ENCODE measurements around the gene MICAL2.

Gene MICAL2

DNA sequence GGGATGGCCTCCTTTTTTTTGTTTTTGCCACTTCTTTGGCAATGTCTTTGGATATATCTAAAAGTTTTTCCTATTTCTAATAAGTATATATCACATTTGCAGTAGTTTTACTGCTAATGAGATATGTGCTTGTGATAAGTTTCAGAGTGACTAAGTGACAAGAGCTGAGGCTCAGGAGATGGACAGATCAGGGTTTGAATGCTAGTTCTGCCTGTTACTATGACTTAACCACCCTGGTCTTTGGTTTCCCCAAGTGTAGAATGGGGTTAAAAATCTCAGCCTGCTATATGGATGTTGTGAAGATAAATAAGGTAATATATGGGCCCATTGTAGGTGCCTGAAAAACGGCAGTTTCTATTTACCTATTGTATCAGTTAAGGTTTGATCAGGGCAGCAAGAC is 9.1 kb upstream of the MICAL2 start:
- H4K8ac ChIP-seq (ENCODE audit: low read depth, low read length) = no peak overlapping the region
- H3K4me1 ChIP-seq (ENCODE audit: control insufficient read depth in 1 of 2, insufficient read depth in 2 of 2, low read length in 2 of 2) = peaks cover 0 to 3% of the 10 kb centered on the region in 2 experiments
- H3K79me1 ChIP-seq (ENCODE audit: low read length) = peaks cover 1% of the 10 kb centered on the region
- no peaks in the 10 kb centered on the region for H3K79me2 ChIP-seq (ENCODE audit: control insufficient read depth, insufficient read depth, low read length, poor library complexity)
- no peak overlapping the region for H3K4me3 ChIP-seq (ENCODE audit: low read depth, low read length)
- no peak overlapping the region for H3K27ac ChIP-seq (ENCODE audit: low read depth, low read length)
- H4K12ac ChIP-seq (ENCODE audit: low read depth, low read length) = no peak overlapping the region
- H2BK12ac ChIP-seq (ENCODE audit: low read length) = no peak overlapping the region
- no peak overlapping the region for H4K91ac ChIP-seq (ENCODE audit: low read depth, low read length)
- H3K4ac ChIP-seq (ENCODE audit: low read depth, low read length) = no peak overlapping the region
- H3K9me3 ChIP-seq (ENCODE audit: insufficient read depth, low read depth, low read length) = peaks cover 2% of the 10 kb centered on the region
- H3K23ac ChIP-seq (ENCODE audit: low read length) = no peak overlapping the region
- H3K18ac ChIP-seq (ENCODE audit: low read length) = no peak overlapping the region
- H3K14ac ChIP-seq (ENCODE audit: low read length) = no peak overlapping the region
- no peak overlapping the region for H2BK5ac ChIP-seq (ENCODE audit: low read depth, low read length, poor library complexity)
- H2AK5ac ChIP-seq (ENCODE audit: low read length) = no peak overlapping the region
- no peaks in the 10 kb centered on the region for H3K27me3 ChIP-seq (ENCODE audit: insufficient read depth, low read length)
- WGBS (ENCODE audit: extremely low coverage, insufficient coverage, insufficient read length) = no CpG with 5 or more reads among the region's 1 CpG
- H2AFZ ChIP-seq (ENCODE audit: insufficient read depth, low read length, poor library complexity) = no peak overlapping the region
- H3K36me3 ChIP-seq (ENCODE audit: control insufficient read depth in 1 of 2, insufficient read depth in 2 of 2, low read length in 2 of 2) = no peaks in the 10 kb centered on the region
- no peak overlapping the region for H3K4me2 ChIP-seq (ENCODE audit: low read length)
- H2BK120ac ChIP-seq (ENCODE audit: insufficient read depth, low read length, poor library complexity) = no peak overlapping the region
- no peak overlapping the region for H3K9ac ChIP-seq (ENCODE audit: low read length)
- DNase-seq = peak in 1 of 2 donors; percentile 20

DNA sequence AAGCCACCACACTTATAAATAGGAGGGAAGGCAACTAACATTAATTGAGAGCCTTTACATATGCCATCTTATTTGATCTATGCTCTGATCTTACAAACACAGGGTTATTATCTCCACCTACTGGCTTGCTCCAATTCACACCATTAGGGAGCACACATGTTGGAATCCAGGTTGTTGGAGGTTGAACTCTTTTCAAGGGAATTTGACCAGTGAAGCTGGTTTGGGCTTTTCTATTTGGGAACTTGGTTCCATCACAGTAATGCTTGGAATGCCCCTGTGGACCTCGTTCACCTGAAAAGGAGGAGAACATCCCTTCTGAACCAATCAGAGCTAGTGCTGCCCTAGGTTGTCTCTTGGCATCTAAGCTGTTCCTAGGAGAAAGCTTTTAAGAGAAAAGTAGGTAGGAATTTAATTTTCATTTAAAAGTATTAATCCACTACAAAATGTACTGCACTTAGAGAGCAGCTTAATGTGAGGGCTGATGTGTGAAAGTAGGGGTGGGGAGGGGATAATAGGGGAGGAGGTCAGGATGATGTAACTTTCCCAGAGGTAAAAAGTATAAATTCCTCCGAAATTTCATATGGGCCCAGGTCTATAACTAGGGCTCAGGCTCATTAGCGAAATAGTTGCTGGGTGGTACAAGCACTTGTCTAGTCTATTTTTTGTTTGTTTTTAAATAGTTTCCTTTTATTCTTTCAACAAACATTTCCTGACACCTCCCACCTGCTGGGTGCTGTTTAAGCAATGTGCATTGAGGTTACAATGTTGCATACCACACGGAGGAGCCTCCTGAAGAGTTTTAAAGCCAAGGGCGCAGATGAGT is 7.6 kb upstream of the MICAL2 start:
- Histone ChIP-seq H2BK120ac (ENCODE audit: insufficient read depth, low read length, poor library complexity) (no peak overlapping the region), H3K23ac (ENCODE audit: low read length) (no peak overlapping the region), H2BK5ac (ENCODE audit: low read depth, low read length, poor library complexity) (no peak overlapping the region), H3K36me3 (ENCODE audit: control insufficient read depth in 1 of 2, insufficient read depth in 2 of 2, low read length in 2 of 2) (no peaks in the 10 kb centered on the region), H3K4ac (ENCODE audit: low read depth, low read length) (no peak overlapping the region), H3K9ac (ENCODE audit: low read length) (no peak overlapping the region), H3K4me1 (ENCODE audit: control insufficient read depth in 1 of 2, insufficient read depth in 2 of 2, low read length in 2 of 2) (peaks cover 0 to 3% of the 10 kb centered on the region in 2 experiments), H3K9me3 (ENCODE audit: insufficient read depth, low read depth, low read length) (peaks cover 2% of the 10 kb centered on the region), H3K79me2 (ENCODE audit: control insufficient read depth, insufficient read depth, low read length, poor library complexity) (no peaks in the 10 kb centered on the region), H3K27me3 (ENCODE audit: insufficient read depth, low read length) (no peaks in the 10 kb centered on the region), H3K18ac (ENCODE audit: low read length) (no peak overlapping the region), H4K8ac (ENCODE audit: low read depth, low read length) (no peak overlapping the region), H4K91ac (ENCODE audit: low read depth, low read length) (no peak overlapping the region), H3K27ac (ENCODE audit: low read depth, low read length) (no peak overlapping the region), H2AFZ (ENCODE audit: insufficient read depth, low read length, poor library complexity) (no peak overlapping the region), H4K12ac (ENCODE audit: low read depth, low read length) (no peak overlapping the region), H2AK5ac (ENCODE audit: low read length) (no peak overlapping the region), H2BK12ac (ENCODE audit: low read length) (no peak overlapping the region), H3K79me1 (ENCODE audit: low read length) (no peaks in the 10 kb centered on the region), H3K14ac (ENCODE audit: low read length) (no peak overlapping the region), H3K4me2 (ENCODE audit: low read length) (no peak overlapping the region), H3K4me3 (ENCODE audit: low read depth, low read length) (no peak overlapping the region)
- WGBS (ENCODE audit: extremely low coverage, insufficient coverage, insufficient read length) = no CpG with 5 or more reads among the region's 5 CpGs
- DNase-seq = peak in 1 of 2 donors; percentile 47

GRCh38 chr11:12103411-12104225 is 6.8 kb upstream of the MICAL2 start:
- Histone ChIP-seq H4K8ac (ENCODE audit: low read depth, low read length) (no peak overlapping the region), H2AFZ (ENCODE audit: insufficient read depth, low read length, poor library complexity) (no peak overlapping the region), H2BK120ac (ENCODE audit: insufficient read depth, low read length, poor library complexity) (no peak overlapping the region), H3K23ac (ENCODE audit: low read length) (no peak overlapping the region), H3K4ac (ENCODE audit: low read depth, low read length) (no peak overlapping the region), H3K27me3 (ENCODE audit: insufficient read depth, low read length) (no peaks in the 10 kb centered on the region), H3K27ac (ENCODE audit: low read depth, low read length) (no peak overlapping the region), H2BK12ac (ENCODE audit: low read length) (no peak overlapping the region), H3K79me2 (ENCODE audit: control insufficient read depth, insufficient read depth, low read length, poor library complexity) (no peaks in the 10 kb centered on the region), H4K91ac (ENCODE audit: low read depth, low read length) (no peak overlapping the region), H4K12ac (ENCODE audit: low read depth, low read length) (no peak overlapping the region), H3K9me3 (ENCODE audit: insufficient read depth, low read depth, low read length) (peaks cover 2% of the 10 kb centered on the region), H3K4me3 (ENCODE audit: low read depth, low read length) (no peak overlapping the region), H3K36me3 (ENCODE audit: control insufficient read depth in 1 of 2, insufficient read depth in 2 of 2, low read length in 2 of 2) (no peaks in the 10 kb centered on the region), H3K4me2 (ENCODE audit: low read length) (no peak overlapping the region), H3K18ac (ENCODE audit: low read length) (no peak overlapping the region), H2AK5ac (ENCODE audit: low read length) (no peak overlapping the region), H3K79me1 (ENCODE audit: low read length) (no peaks in the 10 kb centered on the region), H3K4me1 (ENCODE audit: control insufficient read depth in 1 of 2, insufficient read depth in 2 of 2, low read length in 2 of 2) (peaks cover 0 to 2% of the 10 kb centered on the region in 2 experiments), H3K14ac (ENCODE audit: low read length) (no peak overlapping the region), H3K9ac (ENCODE audit: low read length) (peak overlapping the region; percentile 45), H2BK5ac (ENCODE audit: low read depth, low read length, poor library complexity) (no peak overlapping the region)
- DNase-seq = peak in 1 of 2 donors; percentile 64
- no CpG with 5 or more reads among the region's 7 CpGs for WGBS (ENCODE audit: extremely low coverage, insufficient coverage, insufficient read length)

DNA sequence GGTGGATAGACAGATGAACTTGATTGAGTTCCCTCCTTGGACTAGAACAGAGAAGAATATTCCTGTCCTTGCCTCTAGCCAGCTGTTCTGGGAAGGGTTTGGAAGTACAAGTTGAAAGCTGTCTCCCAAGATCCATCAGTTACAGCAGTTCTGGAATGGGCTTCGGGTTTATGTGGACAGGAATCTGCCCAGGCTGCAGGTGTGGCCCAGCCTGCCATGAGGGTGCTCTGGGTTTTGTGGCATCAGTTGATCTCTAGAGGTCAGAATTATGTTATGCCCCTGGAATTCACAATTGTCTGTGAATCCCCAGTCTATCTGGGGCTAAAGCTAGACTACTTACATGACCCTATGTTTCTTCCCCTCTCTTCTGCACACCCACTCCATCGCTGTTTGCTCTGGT is 4.9 kb upstream of the MICAL2 start:
- H3K4me3 ChIP-seq (ENCODE audit: low read depth, low read length) = no peak overlapping the region
- H3K4me1 ChIP-seq (ENCODE audit: control insufficient read depth in 1 of 2, insufficient read depth in 2 of 2, low read length in 2 of 2) = peaks cover 4 to 5% of the 10 kb centered on the region in 2 experiments
- no peaks in the 10 kb centered on the region for H3K79me2 ChIP-seq (ENCODE audit: control insufficient read depth, insufficient read depth, low read length, poor library complexity)
- peaks cover 2% of the 10 kb centered on the region for H3K9me3 ChIP-seq (ENCODE audit: insufficient read depth, low read depth, low read length)
- no peak overlapping the region for H4K8ac ChIP-seq (ENCODE audit: low read depth, low read length)
- H2AK5ac ChIP-seq (ENCODE audit: low read length) = no peak overlapping the region
- H3K14ac ChIP-seq (ENCODE audit: low read length) = no peak overlapping the region
- WGBS (ENCODE audit: extremely low coverage, insufficient coverage, insufficient read length) = no CpG with 5 or more reads among the region's 2 CpGs
- no peak overlapping the region for H3K23ac ChIP-seq (ENCODE audit: low read length)
- no peak overlapping the region for H3K4me2 ChIP-seq (ENCODE audit: low read length)
- H2BK12ac ChIP-seq (ENCODE audit: low read length) = no peak overlapping the region
- H3K27me3 ChIP-seq (ENCODE audit: insufficient read depth, low read length) = no peaks in the 10 kb centered on the region
- peak; percentile 75 to 77 for DNase-seq
- H4K12ac ChIP-seq (ENCODE audit: low read depth, low read length) = no peak overlapping the region
- no peak overlapping the region for H2BK5ac ChIP-seq (ENCODE audit: low read depth, low read length, poor library complexity)
- no peak overlapping the region for H2AFZ ChIP-seq (ENCODE audit: insufficient read depth, low read length, poor library complexity)
- no peaks in the 10 kb centered on the region for H3K79me1 ChIP-seq (ENCODE audit: low read length)
- H3K36me3 ChIP-seq (ENCODE audit: control insufficient read depth in 1 of 2, insufficient read depth in 2 of 2, low read length in 2 of 2) = no peaks in the 10 kb centered on the region
- no peak overlapping the region for H4K91ac ChIP-seq (ENCODE audit: low read depth, low read length)
- H3K18ac ChIP-seq (ENCODE audit: low read length) = no peak overlapping the region
- H3K4ac ChIP-seq (ENCODE audit: low read depth, low read length) = no peak overlapping the region
- no peak overlapping the region for H3K9ac ChIP-seq (ENCODE audit: low read length)
- no peak overlapping the region for H2BK120ac ChIP-seq (ENCODE audit: insufficient read depth, low read length, poor library complexity)
- H3K27ac ChIP-seq (ENCODE audit: low read depth, low read length) = no peak overlapping the region

Measured in trophoblast cell (in vitro differentiated cells and primary cell).